ENCODE measurements around the gene NEU2. TPM values are rescaled to one million over a fixed set of nuclear protein-coding genes. Genes with fewer than 3 reads are reported as not detected.

NEU2 gene
- total RNA-seq, 2 donors from 2014 or later, result not detected

GRCh38 chr2:233079953-233080835, 47.7 kb downstream of the NEU2 start:
- H3K27ac ChIP-seq, result no peak overlapping the region
- no peak for DNase-seq
- no peaks in the 10 kb centered on the region for H3K36me3 ChIP-seq (replicated peaks in 1 of 2; ENCODE audit: insufficient read depth in 1 of 2, low read depth in 2 of 2)
- H3K27me3 ChIP-seq, result no peaks in the 10 kb centered on the region
- no peak for ATAC-seq
- no peak overlapping the region for H3K4me3 ChIP-seq
- no peak for TF ChIP-seq POLR2A (IDR thresholded peaks at IDR 0.05)
- no peak for TF ChIP-seq CTCF (IDR thresholded peaks at IDR 0.05)
- intact Hi-C loops (cut with DNase I), result no loop called here
- H3K4me1 ChIP-seq, result peaks cover 12% of the 10 kb centered on the region
- 68 to 74% methylated on average over 20 of the region's 20 CpGs for WGBS, 2 donors
- no peaks in the 10 kb centered on the region for H3K9me3 ChIP-seq

- WGBS, 2 donors, result 76 to 77% methylated on average over 7 to 8 of the region's 11 CpGs
- H3K27me3 ChIP-seq, result no peaks in the 10 kb centered on the region
- no peak for DNase-seq
These were observed 48.4 kb downstream of the NEU2 start for GRCh38 chr2:233080836-233081229.

GRCh38 chr2:233081232-233081730, 48.8 kb downstream of the NEU2 start:
- H3K27ac ChIP-seq, result peak overlapping the region in 1 of 4 donors; percentile 26
- H3K4me1 ChIP-seq, result peaks cover 8% of the 10 kb centered on the region
- H3K36me3 ChIP-seq (replicated peaks in 1 of 2; ENCODE audit: insufficient read depth in 1 of 2, low read depth in 2 of 2), result no peaks in the 10 kb centered on the region
- no peak for ATAC-seq
- intact Hi-C loops (cut with DNase I), result no loop called here
- TF ChIP-seq POLR2A (IDR thresholded peaks at IDR 0.05) (no peak), CTCF (IDR thresholded peaks at IDR 0.05) (no peak)
- WGBS, 2 donors, result 53 to 81% methylated on average over 9 of the region's 9 CpGs
- H3K27me3 ChIP-seq, result no peaks in the 10 kb centered on the region
- no peaks in the 10 kb centered on the region for H3K9me3 ChIP-seq
- H3K4me3 ChIP-seq, result no peak overlapping the region
- DNase-seq, result peak in 1 of 4 donors; percentile 43

More at GRCh38 chr2:233080836-233081229, 48.4 kb downstream of the NEU2 start:
- TF ChIP-seq CTCF (IDR thresholded peaks at IDR 0.05), result no peak
- no peak for TF ChIP-seq POLR2A (IDR thresholded peaks at IDR 0.05)
- no peak overlapping the region for H3K4me3 ChIP-seq
- H3K27ac ChIP-seq, result peak overlapping the region in 1 of 4 donors; percentile 26
- H3K9me3 ChIP-seq, result no peaks in the 10 kb centered on the region
- H3K36me3 ChIP-seq (replicated peaks in 1 of 2; ENCODE audit: insufficient read depth in 1 of 2, low read depth in 2 of 2), result no peaks in the 10 kb centered on the region
- ATAC-seq, result no peak
- intact Hi-C loops (cut with DNase I), result no loop called here
- H3K4me1 ChIP-seq, result peaks cover 12% of the 10 kb centered on the region

GRCh38 chr2:233081731-233082221, 49.3 kb downstream of the NEU2 start:
- Histone ChIP-seq H3K36me3 (replicated peaks in 1 of 2; ENCODE audit: insufficient read depth in 1 of 2, low read depth in 2 of 2) (no peaks in the 10 kb centered on the region), H3K9me3 (no peaks in the 10 kb centered on the region), H3K4me3 (no peak overlapping the region), H3K4me1 (peaks cover 4% of the 10 kb centered on the region), H3K27me3 (no peaks in the 10 kb centered on the region), H3K27ac (peak overlapping the region in 1 of 4 donors; percentile 26)
- TF ChIP-seq POLR2A (IDR thresholded peaks at IDR 0.05) (no peak), CTCF (IDR thresholded peaks at IDR 0.05) (no peak)
- DNase-seq (no peak), ATAC-seq (no peak)
- intact Hi-C loops (cut with DNase I), result no loop called here
- 70 to 90% methylated on average over 11 to 13 of the region's 13 CpGs for WGBS, 2 donors
